HG02885 (cell line): ENCODE results near the gene STPG4.
"Not testable (repeated sequence)": the region's sequence is repeated elsewhere in the genome, so short reads cannot be mapped to it uniquely, and the experiment has no call there.

Source experiments
- ATAC-seq: cut with Tn5 transposase; IDR thresholded peaks from one replicate; pipeline ENCODE4 v1.9.1; 2021; ENCODE audit warnings: mild to moderate bottlenecking; ENCODE audit not compliant: unreplicated experiment, poor library complexity

The STPG4 gene

DNA sequence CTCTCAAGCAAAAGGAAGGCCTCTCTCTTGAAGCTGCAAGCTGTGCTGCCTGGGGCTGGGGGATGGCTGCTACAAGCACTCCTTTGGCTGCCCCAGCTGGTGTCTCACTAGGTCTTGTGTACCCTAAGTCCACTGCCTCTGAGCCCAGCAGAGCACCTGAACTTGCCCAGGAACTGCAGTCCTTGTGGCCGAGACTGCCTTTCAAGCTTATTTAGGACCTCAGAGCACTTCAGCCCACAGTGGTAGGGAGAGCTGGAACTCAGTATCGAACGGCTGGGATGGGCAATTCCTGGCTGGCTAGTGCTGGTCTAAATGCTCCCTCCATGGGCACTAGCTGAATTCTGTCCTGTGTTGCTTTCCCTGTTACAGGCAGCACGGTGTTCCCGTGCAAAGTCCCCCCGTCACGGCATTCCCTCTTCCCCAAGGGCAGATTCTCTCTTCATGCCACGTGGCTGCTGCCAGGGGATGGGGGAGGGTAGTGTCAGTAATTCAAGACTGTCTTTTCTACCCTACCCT, 25.9 kb downstream of the STPG4 start:
- ATAC-seq: no peak

DNA sequence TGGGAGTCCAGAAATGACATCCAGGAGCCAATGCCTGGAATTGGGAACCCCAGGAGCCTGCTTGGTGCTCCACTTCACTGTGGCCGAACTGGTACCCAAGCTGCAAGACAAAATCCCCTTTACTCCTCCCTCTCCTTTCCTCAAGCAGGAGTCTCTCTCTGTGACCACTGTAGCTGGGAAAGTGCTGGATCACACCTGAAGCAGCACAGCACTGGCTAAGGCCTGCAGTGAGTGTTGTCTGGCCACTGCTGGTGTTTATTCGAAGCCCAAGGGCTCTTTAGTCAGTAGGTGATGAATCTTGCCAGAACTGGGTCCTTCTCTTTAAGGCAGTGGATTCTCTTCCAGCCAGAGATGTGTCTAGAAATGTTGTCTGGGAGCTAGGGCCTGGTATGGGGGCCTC, 26.4 kb downstream of the STPG4 start:
- ATAC-seq: no peak

DNA sequence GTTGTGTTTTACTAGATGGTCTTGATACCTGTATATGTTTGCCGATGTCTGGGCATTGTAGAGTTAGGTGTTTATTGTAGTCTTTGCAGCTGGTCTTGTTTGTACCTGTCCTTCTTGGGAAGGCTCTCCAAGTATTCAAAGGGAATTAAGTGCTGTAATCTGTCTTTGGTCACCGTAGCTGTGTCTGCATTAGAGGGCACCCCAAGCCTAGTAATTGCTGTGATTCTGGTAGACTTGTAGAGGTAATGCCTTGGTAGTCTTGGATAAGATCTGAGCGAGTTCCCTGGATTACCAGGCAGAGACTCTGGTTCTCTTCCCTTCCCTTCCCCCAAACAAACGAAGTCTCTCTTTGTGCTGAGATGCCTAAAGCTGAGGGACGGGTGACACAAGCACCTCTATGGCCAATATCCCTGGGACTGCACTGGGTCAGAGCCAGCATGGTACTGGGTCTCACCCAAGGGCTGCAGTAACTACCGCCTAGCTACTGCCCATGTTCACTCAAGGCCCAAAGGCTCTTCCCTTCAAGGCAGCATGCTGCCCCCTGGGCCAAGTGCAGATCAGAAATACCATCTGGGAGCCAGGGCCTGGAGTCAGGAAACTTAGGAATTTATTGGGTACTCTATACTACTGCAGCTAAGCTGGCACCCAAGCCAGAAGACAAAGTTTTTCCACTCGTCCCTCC, 27.1 kb downstream of the STPG4 start:
- ATAC-seq: no peak

DNA sequence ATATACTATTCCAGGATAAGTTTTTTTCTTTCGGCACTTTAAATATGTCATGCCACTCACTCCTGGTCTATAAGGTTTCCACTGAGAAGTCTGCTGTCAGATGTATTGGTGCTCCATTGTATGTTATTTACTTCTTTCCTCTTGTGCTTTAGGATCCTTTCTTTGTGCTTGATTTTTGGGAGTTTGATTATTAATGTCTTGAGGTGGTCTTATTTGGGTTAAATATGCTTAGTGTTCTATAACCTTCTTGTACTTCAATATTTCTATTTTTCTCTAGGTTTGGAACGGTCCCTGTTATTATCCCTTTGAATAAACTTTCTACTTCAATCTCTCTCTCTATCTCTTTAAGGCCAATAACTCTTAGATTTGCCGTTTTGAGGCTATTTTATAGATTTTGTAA, 28.3 kb downstream of the STPG4 start:
- ATAC-seq: no peak

DNA sequence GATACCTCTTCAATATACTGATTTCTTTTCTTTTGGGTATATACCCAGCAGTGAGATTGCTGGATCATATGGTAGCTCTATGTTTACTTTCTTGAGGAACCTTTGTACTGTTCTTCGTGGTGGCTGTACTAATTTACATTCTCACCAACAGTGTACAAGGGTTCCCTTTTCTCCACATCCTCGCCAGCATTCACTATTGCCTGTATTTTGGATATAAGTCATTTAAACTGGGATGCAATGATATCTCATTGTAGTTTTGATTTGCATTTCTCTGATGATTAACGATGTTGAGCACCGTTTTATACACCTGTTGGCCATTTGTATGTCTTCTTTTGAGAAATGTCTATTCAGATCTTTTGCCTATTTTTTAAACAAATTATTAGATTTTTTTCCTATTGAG, 30.4 kb downstream of the STPG4 start:
- ATAC-seq: not testable (repeated sequence)

DNA sequence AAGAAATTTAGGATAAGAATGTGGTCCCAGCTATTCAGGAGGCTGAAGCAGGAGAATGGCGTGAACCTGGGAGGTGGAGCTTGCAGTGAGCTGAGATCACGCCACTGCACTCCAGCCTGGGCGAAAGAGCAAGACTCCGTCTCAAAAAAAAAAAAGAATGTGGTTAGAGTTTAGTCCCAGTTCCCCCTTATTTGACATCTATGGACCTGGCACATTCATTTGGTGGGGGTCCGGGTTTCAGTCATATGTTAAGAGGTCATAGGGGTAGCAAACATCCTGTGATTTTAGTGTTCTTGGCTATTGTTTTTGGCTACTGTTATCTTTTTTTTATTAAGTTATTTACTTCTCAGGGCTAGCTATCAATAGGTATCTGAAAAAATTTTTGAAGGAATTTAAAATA, 34.7 kb downstream of the STPG4 start:
- not testable (repeated sequence) for ATAC-seq

DNA sequence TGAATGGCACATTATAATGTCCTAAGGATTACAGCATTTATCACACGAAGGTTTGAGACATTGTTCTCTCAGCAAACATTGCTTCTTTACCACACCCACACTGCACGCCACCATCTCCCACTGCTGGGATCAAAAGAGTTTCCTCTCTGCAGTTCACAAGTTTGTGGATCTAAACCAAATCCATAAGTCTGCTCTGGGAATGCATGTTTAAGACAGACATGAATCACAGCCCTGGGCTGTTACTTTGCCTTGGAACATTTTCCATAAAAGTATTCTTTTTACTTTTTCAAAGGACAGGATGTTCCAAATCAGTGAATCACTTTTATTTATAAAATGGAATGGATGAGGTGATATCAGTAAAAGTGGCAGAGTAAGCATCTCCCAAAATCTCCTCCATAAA, 36.1 kb downstream of the STPG4 start:
- ATAC-seq: no peak

DNA sequence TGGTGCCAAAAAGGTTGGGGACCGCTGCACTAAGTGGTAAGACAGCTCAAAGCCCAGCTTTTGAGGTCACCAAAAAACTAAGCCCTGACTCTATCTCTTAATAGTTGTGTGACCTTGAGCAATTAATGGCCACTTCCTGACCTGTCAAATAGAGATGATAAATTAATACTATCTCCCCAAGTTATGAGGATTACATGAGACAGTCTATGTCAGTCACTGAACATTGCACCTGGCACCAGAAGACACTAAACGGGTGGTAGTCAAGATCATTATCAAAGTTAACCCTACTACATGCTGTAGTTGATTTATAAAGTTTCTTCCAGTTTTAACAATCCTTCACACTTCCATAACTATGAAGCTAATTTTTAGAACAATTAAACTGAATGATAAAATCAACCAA, 36.5 kb downstream of the STPG4 start:
- ATAC-seq: no peak

DNA sequence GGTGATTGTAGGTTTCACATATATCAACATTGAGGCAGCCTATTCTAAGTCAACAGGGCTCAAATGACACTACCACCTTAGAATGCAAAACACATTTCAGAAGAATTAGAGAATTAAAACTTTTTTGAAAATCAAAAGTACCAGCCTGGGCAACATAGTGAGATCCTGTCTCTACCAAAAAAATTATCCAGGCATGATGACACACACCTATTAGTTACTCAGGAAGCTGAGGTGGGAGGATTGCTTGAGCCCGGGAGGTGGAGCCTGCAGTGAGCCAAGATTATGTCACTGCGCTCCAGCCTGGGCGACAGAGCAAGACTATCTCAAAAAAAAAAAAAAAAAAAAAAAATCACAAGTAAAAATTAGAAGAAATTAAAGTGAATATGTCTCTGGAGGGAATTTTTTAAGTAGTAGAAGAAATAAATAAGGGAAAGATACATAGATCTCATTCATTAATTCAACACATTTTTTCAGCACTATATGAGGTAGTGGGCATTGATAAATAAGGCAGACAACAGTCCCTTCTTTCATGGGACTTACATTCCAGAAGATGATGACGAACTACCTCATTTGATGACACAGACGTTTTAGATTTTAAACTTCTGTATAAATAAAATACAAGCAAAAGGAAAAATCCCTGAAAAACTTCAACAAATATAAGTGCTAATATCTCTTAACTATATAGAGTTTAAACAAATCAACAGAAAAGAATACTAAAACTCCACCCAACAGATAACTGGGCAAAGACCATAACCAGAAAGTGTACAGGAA, 42.3 kb downstream of the STPG4 start:
- no peak for ATAC-seq

DNA sequence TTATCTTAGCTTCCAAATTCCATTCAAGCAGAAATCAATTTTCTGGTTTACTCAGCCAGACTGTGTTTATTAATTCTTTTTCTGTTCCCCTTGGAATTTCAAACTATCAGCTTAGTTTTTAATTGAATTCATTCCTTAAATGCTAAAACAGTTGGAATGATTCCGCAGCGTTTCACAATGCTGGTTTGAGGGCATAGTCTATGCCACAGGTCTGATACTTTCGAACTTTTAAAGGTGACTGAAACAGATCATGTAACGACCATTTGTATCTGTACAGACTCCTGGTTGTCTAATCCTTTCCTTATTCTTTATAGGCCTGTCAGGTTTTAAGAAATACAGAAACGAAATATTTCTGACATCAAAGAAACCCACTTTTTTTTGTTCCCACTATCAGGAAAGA, 45.4 kb downstream of the STPG4 start:
- no peak for ATAC-seq

DNA sequence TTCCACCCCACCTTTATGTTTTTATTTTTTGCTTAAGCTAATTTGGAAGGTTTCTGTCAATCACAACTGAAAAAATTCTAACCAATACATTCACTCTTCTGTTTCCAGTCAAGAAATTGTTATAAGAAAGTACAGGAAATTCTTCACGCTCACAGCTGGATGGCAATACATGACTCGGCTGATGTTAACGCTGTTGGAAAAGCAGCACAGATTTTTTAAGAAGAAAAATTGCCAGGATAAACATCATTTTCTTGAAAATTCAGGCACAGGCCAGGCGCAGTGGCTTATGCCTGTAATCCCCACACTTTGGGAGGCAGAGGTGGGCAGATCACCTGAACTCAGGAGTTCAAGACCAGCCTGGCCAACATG, 46.1 kb downstream of the STPG4 start:
- no peak for ATAC-seq

DNA sequence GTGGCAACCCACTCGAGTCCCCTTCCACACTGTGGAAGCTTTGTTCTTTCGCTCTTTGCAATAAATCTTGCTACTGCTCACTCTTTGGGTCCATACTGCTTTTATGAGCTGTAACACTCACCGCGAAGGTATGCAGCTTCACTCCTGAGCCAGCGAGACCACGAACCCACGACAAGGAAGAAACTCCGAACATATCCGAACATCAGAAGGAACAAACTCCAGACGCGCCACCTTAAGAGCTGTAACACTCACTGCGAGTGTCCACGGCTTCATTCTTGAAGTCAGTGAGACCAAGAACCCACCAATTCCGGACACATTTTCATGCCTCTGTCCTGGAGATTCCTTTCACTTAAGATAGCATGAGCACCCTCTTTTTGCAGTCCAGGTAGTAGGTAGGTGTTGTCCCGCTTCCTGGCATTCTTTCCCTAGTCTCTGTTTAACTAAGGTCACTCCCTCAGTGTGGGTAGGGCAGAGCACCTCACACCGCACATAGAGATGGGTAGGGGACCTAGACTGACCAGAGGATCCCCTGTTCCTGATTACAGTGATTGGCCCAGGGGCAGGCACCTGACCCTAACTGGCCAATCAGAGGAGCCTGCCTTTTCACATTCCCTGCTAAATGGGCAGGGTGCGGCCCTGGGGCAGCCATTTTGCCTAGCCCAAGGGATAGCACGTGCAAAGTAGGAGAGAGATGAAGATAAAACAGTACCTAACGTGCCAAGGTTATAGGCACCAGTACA, 46.7 kb downstream of the STPG4 start:
- ATAC-seq: not testable (repeated sequence)

DNA sequence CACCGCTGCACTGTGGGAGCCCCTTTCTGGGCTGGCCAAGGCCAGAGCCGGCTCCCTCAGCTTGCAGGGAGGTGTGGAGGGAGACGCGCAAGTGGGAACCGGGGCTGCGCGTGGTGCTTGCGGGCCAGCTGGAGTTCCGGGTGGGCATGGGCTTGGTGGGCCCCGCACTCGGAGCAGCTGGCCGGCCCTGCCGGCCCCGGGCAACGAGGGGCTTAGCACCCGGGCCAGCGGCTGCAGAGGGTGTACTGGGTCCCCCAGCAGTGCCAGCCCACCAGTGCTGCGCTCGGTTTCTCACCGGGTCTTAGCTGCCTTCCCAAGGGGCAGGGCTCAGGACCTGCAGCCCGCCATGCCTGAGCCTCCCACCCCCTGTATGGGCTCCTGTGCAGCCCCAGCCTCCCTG, 47.9 kb downstream of the STPG4 start:
- not testable (repeated sequence) for ATAC-seq

DNA sequence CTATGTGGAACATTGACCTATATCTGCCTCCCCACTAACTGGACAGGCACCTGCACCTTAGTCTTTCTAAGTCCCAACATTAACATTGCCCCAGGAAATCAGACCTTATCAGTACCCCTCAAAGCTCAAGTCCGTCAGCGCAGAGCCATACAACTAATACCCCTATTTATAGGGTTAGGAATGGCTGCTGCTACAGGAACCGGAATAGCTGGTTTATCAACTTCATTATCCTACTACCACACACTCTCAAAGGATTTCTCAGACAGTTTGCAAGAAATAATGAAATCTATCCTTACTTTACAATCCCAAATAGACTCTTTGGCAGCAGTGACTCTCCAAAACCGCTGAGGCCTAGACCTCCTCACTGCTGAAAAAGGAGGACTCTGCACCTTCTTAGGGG, 48.9 kb downstream of the STPG4 start:
- not testable (repeated sequence) for ATAC-seq

DNA sequence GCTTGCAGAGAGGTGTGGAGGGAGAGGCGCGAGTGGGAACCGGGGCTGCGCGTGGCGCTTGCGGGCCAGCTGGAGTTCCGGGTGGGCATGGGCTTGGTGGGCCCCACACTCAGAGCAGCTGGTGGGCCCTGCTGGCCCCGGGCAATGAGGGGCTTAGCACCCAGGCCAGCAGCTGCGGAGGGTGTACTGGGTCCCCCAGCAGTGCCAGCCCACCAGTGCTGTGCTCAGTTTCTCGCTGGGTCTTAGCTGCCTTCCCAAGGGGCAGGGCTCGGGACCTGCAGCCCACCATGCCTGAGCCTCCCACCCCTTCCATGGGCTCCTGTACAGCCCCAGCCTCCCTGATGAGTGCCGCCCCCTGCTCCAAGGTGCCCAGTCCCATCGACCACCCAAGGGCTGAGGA, 55.4 kb downstream of the STPG4 start:
- ATAC-seq: not testable (repeated sequence)

DNA sequence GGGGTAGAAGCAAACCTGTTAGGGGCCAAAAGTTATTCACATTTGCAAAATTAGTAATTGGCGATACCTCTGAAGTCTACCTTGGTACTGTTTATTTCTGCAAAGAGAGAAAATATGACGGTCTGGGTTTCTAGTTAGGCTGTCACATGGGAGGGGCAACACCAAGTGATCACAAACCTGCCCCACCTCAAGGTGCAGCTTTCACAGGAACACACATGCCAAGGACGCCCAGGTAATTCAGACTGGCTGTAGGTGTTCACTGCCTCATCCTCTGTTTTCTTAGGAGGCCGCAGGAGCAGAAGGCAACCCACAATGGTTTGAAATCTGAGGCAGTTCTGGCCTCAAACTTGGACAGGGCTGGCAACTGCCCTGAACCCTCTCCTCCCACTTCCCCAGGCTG, 56.2 kb downstream of the STPG4 start:
- no peak for ATAC-seq

DNA sequence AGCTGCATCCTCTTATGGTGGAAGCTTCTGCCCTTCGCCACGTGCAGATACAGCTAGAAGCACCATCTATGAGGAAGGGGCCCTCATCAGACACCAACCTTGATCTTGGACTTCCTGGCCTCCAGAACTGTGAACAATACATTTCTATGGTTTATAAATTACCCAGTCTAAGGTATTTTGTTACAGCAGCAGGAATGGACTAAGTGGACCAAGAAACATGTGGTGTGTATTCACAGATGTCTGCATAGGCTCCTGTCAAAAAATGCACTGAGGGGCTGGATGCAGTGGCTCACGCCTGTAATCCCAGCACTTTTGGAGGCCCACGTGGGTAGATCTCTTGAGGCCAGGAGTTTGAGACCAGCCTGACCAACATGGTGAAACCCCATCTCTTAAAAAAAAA, 57.5 kb downstream of the STPG4 start:
- ATAC-seq: no peak

DNA sequence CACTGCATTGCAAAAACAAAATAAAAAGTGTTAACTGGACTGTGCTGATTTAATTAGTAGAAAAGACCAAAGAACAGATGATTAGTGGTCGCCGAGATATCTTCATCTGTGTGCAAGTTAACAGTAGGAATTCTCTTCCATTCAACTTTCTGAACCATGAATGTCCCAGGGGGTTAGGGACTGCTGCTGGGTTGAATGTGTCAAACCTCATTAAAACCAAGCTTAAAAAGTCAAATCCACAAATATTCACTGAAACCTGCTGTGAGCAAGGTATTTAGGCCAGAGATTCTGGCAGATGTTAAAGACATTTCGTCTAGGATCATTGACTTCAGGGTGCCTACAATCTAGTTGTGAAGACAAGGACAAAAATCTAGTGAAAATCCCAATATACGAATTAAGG, 58.7 kb downstream of the STPG4 start:
- ATAC-seq: no peak

DNA sequence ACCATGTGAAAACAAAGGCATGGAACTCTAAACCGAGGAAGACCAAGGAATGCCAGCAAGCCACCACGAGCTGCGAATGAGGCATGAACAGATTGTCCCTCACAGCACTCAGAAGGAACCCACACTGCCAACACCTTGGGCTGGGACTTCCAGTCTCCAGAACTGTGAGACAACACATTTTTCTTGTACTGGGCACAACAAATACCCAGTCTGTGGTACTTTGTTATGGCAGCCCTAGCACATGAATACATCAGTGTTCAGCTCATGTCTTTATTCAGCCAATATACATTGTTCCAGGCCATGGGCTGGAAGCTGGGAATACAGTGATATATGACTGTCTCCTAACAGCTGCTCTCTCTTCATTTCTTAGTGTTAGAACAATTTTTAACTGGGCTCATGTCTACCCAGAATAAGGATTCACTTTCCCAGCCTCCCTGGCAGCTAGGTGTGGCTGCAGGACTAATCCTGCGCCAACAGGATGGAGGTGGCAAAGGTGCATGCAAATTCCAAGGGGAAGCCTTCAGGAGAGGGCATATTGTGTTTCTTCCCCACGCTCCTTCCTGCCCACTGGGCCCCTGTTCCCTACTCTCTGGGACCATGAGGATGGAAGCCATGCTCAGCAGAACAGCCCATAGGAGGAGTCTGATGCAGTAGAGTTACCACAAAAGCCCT, 59.6 kb downstream of the STPG4 start:
- no peak for ATAC-seq

DNA sequence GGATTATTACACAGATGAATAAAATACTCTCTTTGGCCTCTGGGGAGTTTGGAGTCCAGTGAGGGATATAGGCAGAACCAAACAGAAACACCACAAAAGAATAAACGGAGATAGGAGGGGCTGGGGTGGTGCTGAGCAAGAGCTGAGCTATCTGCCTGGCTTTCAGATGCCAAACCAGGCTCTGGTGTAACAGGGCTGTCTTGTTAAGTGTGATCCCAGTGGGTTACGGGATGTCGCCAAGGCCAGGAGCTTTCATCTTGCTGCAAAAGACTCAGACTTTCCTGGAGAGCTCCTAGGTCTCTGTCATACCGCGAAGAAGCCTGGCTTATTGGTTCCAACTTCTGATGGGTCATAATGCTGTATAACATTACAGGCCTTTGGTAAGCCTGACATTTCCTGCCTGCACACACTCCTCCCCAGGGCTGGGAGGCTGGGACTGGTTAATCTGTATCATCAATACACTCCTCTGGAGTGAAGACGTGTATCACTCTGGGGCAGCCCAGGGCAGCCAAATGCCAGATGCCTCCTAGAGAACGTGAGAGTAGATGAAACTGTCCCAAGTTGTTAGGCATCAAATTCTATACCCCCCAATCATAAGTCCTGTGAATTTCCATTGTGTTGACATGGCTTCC, 60.5 kb downstream of the STPG4 start:
- no peak for ATAC-seq
